ENCODE results near the gene CEMIP.

CEMIP gene

GRCh38 chr15:80778964-80779657, at the start of gene CEMIP:
Gene CEMIP, plus strand, starts transcription at chr15:80779370. Its CDS starts 94,510 bp downstream, at chr15:80873880.
- Histone ChIP-seq H3K4me3 (peak within 1 kb of the TSS; percentile 1 to 58 (median 40); a peak in 18 of 20 replicates), H3K27ac (peak within 1 kb of the TSS in 4 of 11 experiments; percentile 76 to 91 (median 84); a peak in 6 of 22 replicates), H3K4me2 (peak within 1 kb of the TSS; percentile 48 to 95 (median 81)), H4K20me1 (peaks cover 0 to 8% (median 0%) of the 10 kb centered on the region in 11 experiments; a peak in 6 of 22 replicates), H3K36me3 (no peaks in the 10 kb centered on the region), H3K4me1 (peaks cover 17 to 65% (median 49%) of the 10 kb centered on the region in 10 experiments), H3K27me3 (peaks cover 41 to 65% (median 59%) of the 10 kb centered on the region in 11 experiments), H3K9me3 (replicated peaks in 1 of 11) (peaks cover 0 to 14% (median 0%) of the 10 kb centered on the region in 11 experiments; a peak in 8 of 22 replicates), H3K9ac (no peak within 1 kb of the TSS; a peak in 2 of 22 replicates)
- TF ChIP-seq Cebpa-rat (IDR thresholded peaks at IDR 0.05) = no peak

GRCh38 chr15:80730387-80730786, 48.8 kb upstream of the CEMIP start:
- Histone ChIP-seq H3K4me2 (peak overlapping the region in 6 of 11 experiments; percentile 10 to 66 (median 47); a peak in 10 of 22 replicates), H3K27ac (no peak overlapping the region), H3K4me3 (no peak overlapping the region), H3K36me3 (peaks cover 20 to 77% (median 39%) of the 10 kb centered on the region in 11 experiments), H3K9ac (no peak overlapping the region), H4K20me1 (peaks cover 8 to 92% (median 59%) of the 10 kb centered on the region in 11 experiments; a peak in 19 of 22 replicates), H3K4me1 (peaks cover 0 to 52% (median 12%) of the 10 kb centered on the region in 10 experiments; a peak in 11 of 20 replicates), H3K9me3 (replicated peaks in 1 of 11) (peaks cover 3 to 19% (median 11%) of the 10 kb centered on the region in 11 experiments; a peak in 20 of 22 replicates), H3K27me3 (no peaks in the 10 kb centered on the region)
- TF ChIP-seq Cebpa-rat (IDR thresholded peaks at IDR 0.05) = no peak

GRCh38 chr15:80730926-80731325, 48.2 kb upstream of the CEMIP start:
- peak overlapping the region in 6 of 11 experiments; percentile 10 to 66 (median 47); a peak in 10 of 22 replicates for H3K4me2 ChIP-seq
- H3K36me3 ChIP-seq = peaks cover 18 to 77% (median 39%) of the 10 kb centered on the region in 11 experiments
- no peak overlapping the region for H3K9ac ChIP-seq
- H3K4me3 ChIP-seq = no peak overlapping the region
- peaks cover 8 to 92% (median 59%) of the 10 kb centered on the region in 11 experiments; a peak in 19 of 22 replicates for H4K20me1 ChIP-seq
- H3K4me1 ChIP-seq = peaks cover 0 to 52% (median 12%) of the 10 kb centered on the region in 10 experiments; a peak in 11 of 20 replicates
- peaks cover 0 to 17% (median 7%) of the 10 kb centered on the region in 11 experiments; a peak in 13 of 22 replicates for H3K9me3 ChIP-seq (replicated peaks in 1 of 11)
- H3K27me3 ChIP-seq = no peaks in the 10 kb centered on the region
- no peak for TF ChIP-seq Cebpa-rat (IDR thresholded peaks at IDR 0.05)
- H3K27ac ChIP-seq = no peak overlapping the region

- peaks cover 0 to 21% (median 14%) of the 10 kb centered on the region in 11 experiments; a peak in 17 of 22 replicates for H3K9me3 ChIP-seq (replicated peaks in 1 of 11)
- peaks cover 8 to 87% (median 59%) of the 10 kb centered on the region in 11 experiments; a peak in 19 of 22 replicates for H4K20me1 ChIP-seq
- peaks cover 16 to 77% (median 45%) of the 10 kb centered on the region in 11 experiments for H3K36me3 ChIP-seq
- no peaks in the 10 kb centered on the region for H3K27me3 ChIP-seq
- no peak for TF ChIP-seq Cebpa-rat (IDR thresholded peaks at IDR 0.05)
- H3K4me1 ChIP-seq = peaks cover 0 to 57% (median 12%) of the 10 kb centered on the region in 10 experiments; a peak in 11 of 20 replicates
- no peak overlapping the region; a peak in 1 of 22 replicates for H3K4me2 ChIP-seq
- no peak overlapping the region for H3K4me3 ChIP-seq
- H3K9ac ChIP-seq = no peak overlapping the region
- H3K27ac ChIP-seq = no peak overlapping the region
Measured at GRCh38 chr15:80732167-80732566, 47.0 kb upstream of the CEMIP start.

- Histone ChIP-seq H3K27me3 (no peaks in the 10 kb centered on the region), H3K36me3 (peaks cover 22 to 77% (median 45%) of the 10 kb centered on the region in 11 experiments; a peak in 21 of 22 replicates), H3K9me3 (replicated peaks in 1 of 11) (peaks cover 0 to 28% (median 20%) of the 10 kb centered on the region in 11 experiments; a peak in 17 of 22 replicates), H3K4me3 (no peak overlapping the region), H3K9ac (no peak overlapping the region), H3K4me1 (peaks cover 0 to 55% (median 12%) of the 10 kb centered on the region in 10 experiments; a peak in 11 of 20 replicates), H4K20me1 (peaks cover 6 to 86% (median 52%) of the 10 kb centered on the region in 11 experiments; a peak in 19 of 22 replicates), H3K4me2 (no peak overlapping the region), H3K27ac (no peak overlapping the region)
- no peak for TF ChIP-seq Cebpa-rat (IDR thresholded peaks at IDR 0.05)
Measured at GRCh38 chr15:80732818-80733217, 46.4 kb upstream of the CEMIP start.

GRCh38 chr15:80733460-80733859, 45.7 kb upstream of the CEMIP start:
- TF ChIP-seq Cebpa-rat (IDR thresholded peaks at IDR 0.05) = no peak
- peaks cover 26 to 77% (median 45%) of the 10 kb centered on the region in 11 experiments; a peak in 21 of 22 replicates for H3K36me3 ChIP-seq
- no peak overlapping the region for H3K4me3 ChIP-seq
- H3K9me3 ChIP-seq (replicated peaks in 1 of 11) = peaks cover 0 to 34% (median 26%) of the 10 kb centered on the region in 11 experiments; a peak in 19 of 22 replicates
- H3K4me1 ChIP-seq = peaks cover 0 to 48% (median 12%) of the 10 kb centered on the region in 10 experiments; a peak in 11 of 20 replicates
- no peak overlapping the region for H3K27ac ChIP-seq
- H4K20me1 ChIP-seq = peaks cover 4 to 86% (median 46%) of the 10 kb centered on the region in 11 experiments; a peak in 19 of 22 replicates
- H3K27me3 ChIP-seq = no peaks in the 10 kb centered on the region
- H3K4me2 ChIP-seq = no peak overlapping the region
- no peak overlapping the region for H3K9ac ChIP-seq

- Histone ChIP-seq H3K4me2 (no peak overlapping the region), H4K20me1 (peaks cover 0 to 87% (median 34%) of the 10 kb centered on the region in 11 experiments; a peak in 18 of 22 replicates), H3K9ac (no peak overlapping the region), H3K36me3 (peaks cover 26 to 84% (median 59%) of the 10 kb centered on the region in 11 experiments; a peak in 21 of 22 replicates), H3K4me1 (peaks cover 0 to 45% (median 8%) of the 10 kb centered on the region in 10 experiments; a peak in 11 of 20 replicates), H3K27ac (no peak overlapping the region), H3K27me3 (no peaks in the 10 kb centered on the region), H3K9me3 (replicated peaks in 1 of 11) (peaks cover 0 to 42% (median 27%) of the 10 kb centered on the region in 11 experiments; a peak in 19 of 22 replicates), H3K4me3 (no peak overlapping the region)
- TF ChIP-seq Cebpa-rat (IDR thresholded peaks at IDR 0.05) = no peak
Measured at GRCh38 chr15:80735344-80735743, 43.8 kb upstream of the CEMIP start.

GRCh38 chr15:80736560-80736959, 42.6 kb upstream of the CEMIP start:
- no peak for TF ChIP-seq Cebpa-rat (IDR thresholded peaks at IDR 0.05)
- no peaks in the 10 kb centered on the region for H3K27me3 ChIP-seq
- H4K20me1 ChIP-seq = peaks cover 0 to 84% (median 28%) of the 10 kb centered on the region in 11 experiments; a peak in 18 of 22 replicates
- peaks cover 0 to 42% (median 27%) of the 10 kb centered on the region in 11 experiments; a peak in 19 of 22 replicates for H3K9me3 ChIP-seq (replicated peaks in 1 of 11)
- H3K4me2 ChIP-seq = no peak overlapping the region
- H3K36me3 ChIP-seq = peaks cover 26 to 86% (median 59%) of the 10 kb centered on the region in 11 experiments; a peak in 21 of 22 replicates
- H3K4me1 ChIP-seq = peaks cover 0 to 47% (median 5%) of the 10 kb centered on the region in 10 experiments; a peak in 9 of 20 replicates
- H3K9ac ChIP-seq = no peak overlapping the region
- H3K4me3 ChIP-seq = no peak overlapping the region
- H3K27ac ChIP-seq = no peak overlapping the region

All from BLaER1 treated with 17β-estradiol and CSF1 and Interleukin-3, amounts not matched to agents 10 nM and 100 nM (cell line).